ENCODE results near the gene SHOX. TPM values are rescaled to one million over a fixed set of nuclear protein-coding genes. Genes with fewer than 3 reads are reported as not detected.

Gene SHOX
- total RNA-seq, 1 experiment from 2014 or later = not detected

DNA sequence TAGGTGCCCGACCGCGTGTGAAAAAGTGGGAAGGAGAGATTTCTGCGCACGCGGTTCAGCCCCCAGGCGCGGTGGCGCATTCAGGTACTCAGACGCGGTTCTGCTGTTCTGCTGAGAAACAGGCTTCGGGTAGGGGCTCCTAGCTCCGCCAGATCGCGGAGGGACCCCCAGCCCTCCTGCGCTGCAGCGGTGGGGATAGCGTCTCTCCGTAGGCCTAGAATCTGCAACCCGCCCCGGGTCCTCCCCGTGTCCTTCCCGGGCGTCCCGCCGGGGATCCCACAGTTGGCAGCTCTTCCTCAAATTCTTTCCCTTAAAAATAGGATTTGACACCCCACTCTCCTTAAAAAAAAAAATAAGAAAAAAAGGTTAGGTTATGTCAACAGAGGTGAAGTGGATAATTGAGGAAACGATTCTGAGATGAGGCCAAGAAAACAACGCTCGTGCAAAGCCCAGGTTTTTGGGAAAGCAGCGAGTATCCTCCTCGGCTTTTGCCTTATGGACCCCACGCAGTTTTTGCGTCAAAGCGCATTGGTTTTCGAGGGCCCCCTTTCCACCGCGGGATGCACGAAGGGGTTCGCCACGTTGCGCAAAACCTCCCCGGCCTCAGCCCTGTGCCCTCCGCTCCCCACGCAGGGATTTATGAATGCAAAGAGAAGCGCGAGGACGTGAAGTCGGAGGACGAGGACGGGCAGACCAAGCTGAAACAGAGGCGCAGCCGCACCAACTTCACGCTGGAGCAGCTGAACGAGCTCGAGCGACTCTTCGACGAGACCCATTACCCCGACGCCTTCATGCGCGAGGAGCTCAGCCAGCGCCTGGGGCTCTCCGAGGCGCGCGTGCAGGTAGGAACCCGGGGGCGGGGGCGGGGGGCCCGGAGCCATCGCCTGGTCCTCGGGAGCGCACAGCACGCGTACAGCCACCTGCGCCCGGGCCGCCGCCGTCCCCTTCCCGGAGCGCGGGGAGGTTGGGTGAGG lies 3.7 kb downstream of the SHOX start:
- Histone ChIP-seq H3K79me2 (ENCODE audit: insufficient read depth, low read length) (no peaks in the 10 kb centered on the region), H3K4me1 (ENCODE audit: control insufficient read depth in 1 of 2, insufficient read depth in 2 of 2, low read length in 2 of 2) (no peaks in the 10 kb centered on the region), H3K9me2 (ENCODE audit: insufficient read depth) (no peaks in the 10 kb centered on the region), H3K36me3 (ENCODE audit: control insufficient read depth in 1 of 2, insufficient read depth in 2 of 2, low read length in 2 of 2) (no peaks in the 10 kb centered on the region), H3K27me3 (ENCODE audit: insufficient read depth, low read length) (no peaks in the 10 kb centered on the region), H2AFZ (ENCODE audit: low read depth, low read length, poor library complexity, severe bottlenecking) (no peak overlapping the region), H3K9ac (ENCODE audit: low read length) (no peak overlapping the region), H3K4me2 (ENCODE audit: low read length) (no peak overlapping the region), H3K4me3 (replicated peaks in 1 of 2; ENCODE audit: low read depth in 1 of 2, low read length in 2 of 2) (no peak overlapping the region), H4K20me1 (ENCODE audit: insufficient read depth) (no peaks in the 10 kb centered on the region), H3K27ac (ENCODE audit: low read depth, low read length) (no peak overlapping the region), H3K9me3 (ENCODE audit: control insufficient read depth in 1 of 2, insufficient read depth in 1 of 2, low read depth in 1 of 2, low read length in 2 of 2) (no peaks in the 10 kb centered on the region)
- ATAC-seq = no peak
- intact Hi-C loops (cut with micrococcal nuclease) = no loop called here
- TF ChIP-seq, protein P1, sequence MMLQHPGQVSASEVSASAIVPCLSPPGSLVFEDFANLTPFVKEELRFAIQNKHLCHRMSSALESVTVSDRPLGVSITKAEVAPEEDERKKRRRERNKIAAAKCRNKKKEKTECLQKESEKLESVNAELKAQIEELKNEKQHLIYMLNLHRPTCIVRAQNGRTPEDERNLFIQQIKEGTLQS (IDR thresholded peaks at IDR 0.05) = no peak
- ChIA-PET CTCF (no interaction called here), POLR2A (no interaction called here), RAD21 (ENCODE audit: low non-redundant PET in 1 of 2, low total read pairs in 2 of 2, uncharacterized antibody in 2 of 2, unreplicated experiment in 2 of 2) (no interaction called here)
- BruUV-seq (replicated peaks) = no TSS peak
- DNase-seq (ENCODE audit: low read depth, low spot score) = no peak

DNA sequence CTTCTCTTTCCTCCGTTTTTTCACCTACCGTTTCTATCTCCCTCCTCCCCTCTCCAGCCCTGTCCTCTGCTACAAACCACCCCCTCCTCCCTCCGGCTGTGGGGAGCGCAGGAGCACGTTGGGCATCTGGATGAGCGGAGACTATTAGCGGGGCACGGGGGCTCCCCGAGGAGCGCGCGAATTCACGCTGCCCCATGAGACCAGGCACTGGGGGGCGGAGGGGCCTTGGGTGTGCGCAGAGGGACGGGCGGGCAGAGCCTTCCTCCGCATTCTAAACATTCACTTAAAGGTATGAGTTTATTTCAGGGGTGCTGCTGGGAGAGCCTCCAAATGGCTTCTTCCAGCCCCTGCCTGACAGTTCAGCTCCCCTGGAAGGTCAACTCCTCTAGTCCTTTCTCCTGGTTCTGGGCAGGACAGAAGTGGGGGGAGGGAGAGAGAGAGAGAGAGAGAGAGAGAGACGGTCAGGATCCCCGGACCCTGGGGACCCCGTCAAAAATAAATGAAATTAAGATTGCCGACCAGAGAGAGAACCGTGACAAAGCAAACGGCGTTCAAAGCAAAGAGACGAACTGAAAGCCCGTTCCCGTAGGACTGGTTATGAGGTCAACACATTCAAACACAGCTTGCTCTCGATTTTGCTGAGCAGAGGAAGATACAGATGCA lies 5.0 kb downstream of the SHOX start:
- H3K36me3 ChIP-seq (ENCODE audit: control insufficient read depth in 1 of 2, insufficient read depth in 2 of 2, low read length in 2 of 2) = no peaks in the 10 kb centered on the region
- BruUV-seq (replicated peaks) = no TSS peak
- no peaks in the 10 kb centered on the region for H4K20me1 ChIP-seq (ENCODE audit: insufficient read depth)
- no peak overlapping the region for H3K4me2 ChIP-seq (ENCODE audit: low read length)
- ChIA-PET RAD21 (ENCODE audit: low non-redundant PET in 1 of 2, low total read pairs in 2 of 2, uncharacterized antibody in 2 of 2, unreplicated experiment in 2 of 2) (no interaction called here), CTCF (no interaction called here), POLR2A (no interaction called here)
- no peaks in the 10 kb centered on the region for H3K27me3 ChIP-seq (ENCODE audit: insufficient read depth, low read length)
- H3K9me2 ChIP-seq (ENCODE audit: insufficient read depth) = no peaks in the 10 kb centered on the region
- H3K9ac ChIP-seq (ENCODE audit: low read length) = no peak overlapping the region
- no peak overlapping the region for H3K27ac ChIP-seq (ENCODE audit: low read depth, low read length)
- no peaks in the 10 kb centered on the region for H3K4me1 ChIP-seq (ENCODE audit: control insufficient read depth in 1 of 2, insufficient read depth in 2 of 2, low read length in 2 of 2)
- no peak overlapping the region for H2AFZ ChIP-seq (ENCODE audit: low read depth, low read length, poor library complexity, severe bottlenecking)
- ATAC-seq (no peak), DNase-seq (ENCODE audit: low read depth, low spot score) (no peak)
- intact Hi-C loops (cut with micrococcal nuclease) = no loop called here
- no peak overlapping the region for H3K4me3 ChIP-seq (replicated peaks in 1 of 2; ENCODE audit: low read depth in 1 of 2, low read length in 2 of 2)
- H3K9me3 ChIP-seq (ENCODE audit: control insufficient read depth in 1 of 2, insufficient read depth in 1 of 2, low read depth in 1 of 2, low read length in 2 of 2) = no peaks in the 10 kb centered on the region
- TF ChIP-seq JUND (IDR thresholded peaks at IDR 0.05) = no peak
- no peak for TF ChIP-seq CTCF (IDR thresholded peaks at IDR 0.05 in 2 of 3, conservative IDR thresholded peaks at IDR 0.05 in 1 of 3; ENCODE audit: borderline replicate concordance in 1 of 3, insufficient read depth in 1 of 3, low read depth in 2 of 3, low read length in 2 of 3)
- no peaks in the 10 kb centered on the region for H3K79me2 ChIP-seq (ENCODE audit: insufficient read depth, low read length)
